K562 (cell line): Measurements from ENCODE around the gene ILK. TPM values are rescaled to one million over a fixed set of nuclear protein-coding genes. Genes with fewer than 3 reads are reported as not detected.

ENCODE experiments used
- CTCFL ChIP-seq: IDR thresholded peaks from 2 replicates; pipeline ENCODE4 v1.6.1; 2011; ENCODE audit warnings: borderline replicate concordance, low read depth, mild to moderate bottlenecking, moderate library complexity, low read length; ENCODE audit not compliant: insufficient read depth, poor library complexity, severe bottlenecking
- HOXB6 ChIP-seq: fragments of 250-450 bp; sonication (Bioruptor Pico); IDR thresholded peaks from 2 replicates; pipeline ENCODE4 v1.5.1; 2022; ENCODE audit warnings: mild to moderate bottlenecking, borderline replicate concordance
- KLF6 ChIP-seq: fragments of 250-450 bp; sonication (Bioruptor Pico); IDR thresholded peaks from 2 replicates; pipeline ENCODE4 v1.4.0; 2020; ENCODE audit warnings: mild to moderate bottlenecking, moderate library complexity, borderline replicate concordance
- MNT ChIP-seq, 2 experiments: fragments of 450-650 bp; conservative IDR thresholded peaks; 2 replicates each; pipeline ENCODE4 v1.6.1; 2017; ENCODE audit warnings: mild to moderate bottlenecking in 2 of 2, moderate library complexity in 2 of 2
- POLR2AphosphoS2 ChIP-seq: IDR thresholded peaks from 2 replicates; pipeline ENCODE4 v1.6.1; 2012; ENCODE audit warnings: low read length, improper control_type of control experiment
- YBX1 ChIP-seq: fragments of 450-650 bp; IDR thresholded peaks from 2 replicates; pipeline ENCODE4 v1.7.1; 2016; ENCODE audit warnings: mild to moderate bottlenecking
- ZNF384 ChIP-seq: IDR thresholded peaks from 2 replicates; pipeline ENCODE4 v1.6.1; 2012; ENCODE audit warnings: low read depth, low read length, improper control_type of control experiment
- polyA plus RNA-seq, 8 experiments: library from polyadenylated mRNA; depleted of rRNA in 4 of 8; stranded (reverse) in 5 of 8; unstranded in 3 of 8; fragments of >200 nt; fragmentation: Nextera tagmentation in 2 of 8; fragmentation: Illumina TruSeq in 1 of 8; extraction: Ambion mirVana in 2 of 8; extraction: Trizol in 1 of 8; gene quantifications; 2 replicates each; pipeline versions ENCODE4 v1.2.1 to v1.2.3, GENCODE V29; 2011 to 2014; ENCODE audit warnings: inconsistent platforms in 1 of 8, missing spikeins in 1 of 8
- total RNA-seq, 7 experiments: library from RNA; depleted of rRNA in 6 of 7; stranded (reverse); fragments of >200 nt in 6 of 7; fragmentation: Illumina TruSeq in 2 of 7; extraction: Trizol in 2 of 7; gene quantifications; 2 replicates each; pipeline versions ENCODE4 v1.2.1 to v1.2.3, GENCODE V29; 2011 to 2021; ENCODE audit warnings: low replicate concordance in 1 of 7
- TF ChIP-seq, protein P1 (sequence below), 3 experiments: IDR thresholded peaks in 2 of 3; conservative IDR thresholded peaks in 1 of 3; 2 replicates each; pipeline ENCODE4 v1.5.1; 2011 to 2012; ENCODE audit warnings: low read length in 3 of 3, mild to moderate bottlenecking in 3 of 3, control low read depth in 2 of 3, improper control_type of control experiment in 1 of 3, inconsistent platforms in 1 of 3, low read depth in 1 of 3, mixed read lengths in 1 of 3, moderate library complexity in 1 of 3; ENCODE audit not compliant: insufficient read depth in 2 of 3
- TF ChIP-seq, protein P2 (sequence below): fragments of 450-650 bp; formaldehyde crosslinking; IDR thresholded peaks from 2 replicates; pipeline ENCODE4 v1.4.0; 2020; ENCODE audit warnings: mild to moderate bottlenecking, moderate library complexity

ILK gene
- total and polyA plus RNA-seq, 9 of the 15 experiments (the other 6 are each of a cell fraction or from before 2014, with no cell fraction given): 43.3 to 95.9 (median 58.9) TPM

GRCh38 chr11:6638429-6638828, 34.9 kb downstream of the ILK start (continued):
- TF ChIP-seq HOXB6 (CRISPR knock-in tag) (no peak), MNT (conservative IDR thresholded peaks at IDR 0.05) (no peak), YBX1 (no peak), ZNF384 (no peak), CTCFL (peak; percentile 57), KLF6 (CRISPR knock-in tag) (no peak), POLR2AphosphoS2 (no peak)
- TF ChIP-seq, protein P1, sequence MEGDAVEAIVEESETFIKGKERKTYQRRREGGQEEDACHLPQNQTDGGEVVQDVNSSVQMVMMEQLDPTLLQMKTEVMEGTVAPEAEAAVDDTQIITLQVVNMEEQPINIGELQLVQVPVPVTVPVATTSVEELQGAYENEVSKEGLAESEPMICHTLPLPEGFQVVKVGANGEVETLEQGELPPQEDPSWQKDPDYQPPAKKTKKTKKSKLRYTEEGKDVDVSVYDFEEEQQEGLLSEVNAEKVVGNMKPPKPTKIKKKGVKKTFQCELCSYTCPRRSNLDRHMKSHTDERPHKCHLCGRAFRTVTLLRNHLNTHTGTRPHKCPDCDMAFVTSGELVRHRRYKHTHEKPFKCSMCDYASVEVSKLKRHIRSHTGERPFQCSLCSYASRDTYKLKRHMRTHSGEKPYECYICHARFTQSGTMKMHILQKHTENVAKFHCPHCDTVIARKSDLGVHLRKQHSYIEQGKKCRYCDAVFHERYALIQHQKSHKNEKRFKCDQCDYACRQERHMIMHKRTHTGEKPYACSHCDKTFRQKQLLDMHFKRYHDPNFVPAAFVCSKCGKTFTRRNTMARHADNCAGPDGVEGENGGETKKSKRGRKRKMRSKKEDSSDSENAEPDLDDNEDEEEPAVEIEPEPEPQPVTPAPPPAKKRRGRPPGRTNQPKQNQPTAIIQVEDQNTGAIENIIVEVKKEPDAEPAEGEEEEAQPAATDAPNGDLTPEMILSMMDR (IDR thresholded peaks at IDR 0.05 in 2 of 3, conservative IDR thresholded peaks at IDR 0.05 in 1 of 3; ENCODE audit: insufficient read depth in 2 of 3, low read depth in 1 of 3, low read length in 3 of 3): peak; percentile 34 to 58 (median 46); a peak in 3 of 6 replicates
- TF ChIP-seq, protein P2, sequence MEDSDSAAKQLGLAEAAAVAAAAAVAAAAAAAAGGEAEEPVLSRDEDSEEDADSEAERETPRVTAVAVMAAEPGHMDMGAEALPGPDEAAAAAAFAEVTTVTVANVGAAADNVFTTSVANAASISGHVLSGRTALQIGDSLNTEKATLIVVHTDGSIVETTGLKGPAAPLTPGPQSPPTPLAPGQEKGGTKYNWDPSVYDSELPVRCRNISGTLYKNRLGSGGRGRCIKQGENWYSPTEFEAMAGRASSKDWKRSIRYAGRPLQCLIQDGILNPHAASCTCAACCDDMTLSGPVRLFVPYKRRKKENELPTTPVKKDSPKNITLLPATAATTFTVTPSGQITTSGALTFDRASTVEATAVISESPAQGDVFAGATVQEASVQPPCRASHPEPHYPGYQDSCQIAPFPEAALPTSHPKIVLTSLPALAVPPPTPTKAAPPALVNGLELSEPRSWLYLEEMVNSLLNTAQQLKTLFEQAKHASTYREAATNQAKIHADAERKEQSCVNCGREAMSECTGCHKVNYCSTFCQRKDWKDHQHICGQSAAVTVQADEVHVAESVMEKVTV (CRISPR knock-in tag): 0 out of 2 replicates have a peak, but pooled peaks have one; percentile 10
